SIG-M5 (cell line): ENCODE results near the gene AGO1.
A peak's percentile ranks its signal among the peaks of the same experiment; 100 is the strongest.

ENCODE experiments used
- DNase-seq: peaks from one replicate; lab custom pipeline; 2025; lab: John Stamatoyannopoulos, UW

AGO1 gene

DNA sequence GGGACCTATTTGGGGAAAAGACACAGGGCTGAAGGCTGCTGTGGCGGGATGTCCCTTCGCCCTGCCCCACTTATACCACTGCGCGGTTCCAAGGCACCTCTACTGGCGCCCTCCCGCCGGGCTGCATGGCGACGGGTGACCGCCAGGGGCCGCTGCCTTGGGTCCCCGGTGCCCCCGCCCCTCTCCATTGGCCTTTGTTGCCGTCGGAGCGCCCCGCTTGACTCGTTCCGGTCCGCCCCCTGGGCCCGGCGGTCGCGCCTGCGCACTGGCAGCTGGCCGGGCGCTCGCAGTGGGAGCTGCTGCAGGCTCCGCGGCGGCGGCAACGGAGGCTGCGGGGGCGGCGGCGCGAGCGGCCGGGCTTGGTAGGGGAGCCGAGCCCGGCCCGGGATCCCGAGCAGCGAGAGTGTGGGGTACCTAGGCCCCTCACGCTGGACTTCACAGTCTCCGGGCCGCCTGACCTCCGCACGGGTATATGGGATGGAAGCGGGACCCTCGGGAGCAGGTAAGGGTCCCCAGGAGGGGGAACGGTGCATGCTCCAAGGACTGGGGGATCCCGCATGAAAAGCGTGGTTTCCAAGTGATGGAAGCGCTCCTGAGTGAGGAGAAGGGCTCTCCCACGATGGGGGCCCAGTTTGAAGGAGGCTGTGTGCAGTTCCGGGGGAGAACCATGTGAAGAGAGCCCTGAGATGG is at the start of gene AGO1:
Gene AGO1, plus strand, starts transcription at position 265 of the 690 bp plus-strand sequence. Its CDS starts 213 bp downstream, at position 478.
- DNase-seq = peak; percentile 38

DNA sequence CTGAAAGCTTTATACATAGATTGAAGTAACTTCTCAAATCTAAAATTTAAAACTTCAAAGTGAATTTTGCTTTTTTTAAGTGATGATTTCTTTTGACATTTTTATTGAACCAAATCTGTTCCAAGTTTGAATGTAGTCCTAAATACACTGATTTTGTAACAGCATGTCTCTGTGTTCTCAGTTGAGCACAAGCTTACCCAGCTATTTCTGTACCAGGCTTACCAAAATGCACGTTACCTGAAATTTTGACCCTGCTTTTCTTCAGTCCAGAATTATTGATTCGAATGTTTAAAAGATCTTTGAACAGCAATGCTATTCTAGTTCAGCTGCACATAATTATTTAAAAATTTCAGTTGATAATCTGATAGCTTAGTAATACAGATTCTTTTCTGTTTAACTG is 49.6 kb upstream of the AGO1 start:
- DNase-seq = no peak

- DNase-seq = no peak
Measured at GRCh38 chr1:35834218-35834617, 48.8 kb upstream of the AGO1 start.

GRCh38 chr1:35835398-35835797 is 47.6 kb upstream of the AGO1 start:
- no peak for DNase-seq

GRCh38 chr1:35836734-35837133 is 46.3 kb upstream of the AGO1 start:
- no peak for DNase-seq

GRCh38 chr1:35838693-35839245 is 44.2 kb upstream of the AGO1 start:
- DNase-seq = no peak

DNA sequence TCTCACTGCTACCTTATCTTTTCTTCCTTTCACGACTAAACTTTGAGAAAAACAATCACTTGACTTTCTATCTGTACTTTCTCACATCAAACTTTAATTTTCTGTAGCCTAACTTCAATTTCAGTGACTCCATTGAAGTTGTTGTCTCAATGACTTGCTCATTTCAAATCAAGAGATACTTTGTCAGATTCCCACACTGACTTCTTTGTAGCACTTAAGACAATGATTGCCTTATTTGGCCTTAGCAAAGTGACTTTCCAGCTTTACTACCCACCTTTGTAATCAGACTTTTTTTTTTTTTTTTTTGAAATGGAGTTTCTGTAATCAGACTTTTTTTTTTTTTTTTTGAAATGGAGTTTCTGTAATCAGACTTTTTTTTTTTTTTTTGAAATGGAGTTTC is 38.2 kb upstream of the AGO1 start:
- no peak for DNase-seq

- no peak for DNase-seq
Measured at GRCh38 chr1:35845766-35846165, 37.2 kb upstream of the AGO1 start.

DNA sequence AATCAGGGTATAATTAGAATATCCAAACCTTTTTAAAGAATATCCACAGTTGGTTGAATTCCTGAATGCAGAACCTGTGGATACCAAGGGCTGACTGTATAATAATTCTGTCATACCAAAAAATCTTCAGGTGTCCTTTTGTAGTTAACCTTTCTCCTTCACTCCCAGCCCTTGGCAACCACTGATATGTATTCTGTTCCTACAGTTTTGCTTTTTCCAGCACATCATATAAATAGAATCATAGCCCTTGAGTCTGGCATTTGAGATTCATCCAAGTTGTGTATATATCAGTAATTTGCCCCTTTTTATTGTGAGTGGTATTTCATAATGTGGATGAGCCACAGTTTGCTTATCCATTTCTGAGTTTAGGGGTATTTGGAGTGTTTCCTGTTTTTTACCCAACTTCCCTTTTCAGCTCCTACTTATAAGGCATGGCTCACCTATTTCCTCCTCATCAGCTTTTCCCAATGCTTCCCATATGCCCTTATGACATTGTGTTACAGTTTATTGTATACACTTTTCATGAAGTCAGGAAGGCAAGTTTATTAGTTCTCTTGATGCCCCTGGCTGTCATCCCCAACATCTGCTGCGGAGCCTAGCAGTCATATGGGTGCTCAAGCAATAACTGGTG is 35.0 kb upstream of the AGO1 start:
- DNase-seq = no peak

DNA sequence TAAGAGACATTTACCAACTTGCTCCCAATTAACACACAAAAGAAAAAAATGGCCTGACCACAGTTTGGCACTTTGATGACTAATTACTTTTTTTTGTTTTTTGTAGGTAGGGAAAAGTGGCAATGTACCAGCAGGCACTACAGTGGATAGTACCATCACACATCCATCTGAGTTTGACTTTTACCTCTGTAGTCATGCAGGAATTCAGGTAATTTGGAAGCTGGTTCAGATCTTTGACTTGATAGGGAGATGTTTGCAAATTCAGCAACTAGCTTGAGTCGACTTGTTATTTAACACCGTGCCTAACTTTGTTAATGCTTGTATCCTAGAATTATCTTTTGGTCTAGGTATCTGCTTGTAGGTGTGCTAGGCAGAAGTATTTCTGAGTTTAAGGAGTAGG is 33.0 kb upstream of the AGO1 start:
- no peak for DNase-seq

DNA sequence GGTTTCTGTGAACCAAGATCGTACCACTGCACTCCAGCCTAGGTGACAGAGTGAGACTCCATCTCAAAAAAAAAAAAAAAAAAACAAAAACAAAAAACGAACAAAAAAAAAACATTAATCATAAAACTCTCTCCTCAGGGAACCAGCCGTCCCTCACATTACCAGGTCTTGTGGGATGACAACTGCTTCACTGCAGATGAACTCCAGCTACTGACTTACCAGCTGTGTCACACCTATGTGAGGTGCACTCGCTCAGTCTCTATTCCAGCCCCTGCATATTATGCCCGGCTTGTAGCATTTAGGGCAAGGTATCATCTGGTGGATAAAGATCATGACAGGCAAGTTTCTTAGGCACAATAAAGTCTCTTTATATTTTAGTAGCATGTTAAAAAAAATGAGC is 32.3 kb upstream of the AGO1 start:
- DNase-seq = no peak

- no peak for DNase-seq
Measured at GRCh38 chr1:35851132-35851869, 31.7 kb upstream of the AGO1 start.

GRCh38 chr1:35852241-35852640 is 30.8 kb upstream of the AGO1 start:
- no peak for DNase-seq

- DNase-seq = no peak
Measured at GRCh38 chr1:35854989-35855700, 27.9 kb upstream of the AGO1 start.

GRCh38 chr1:35856964-35857363 is 26.0 kb upstream of the AGO1 start:
- no peak for DNase-seq

GRCh38 chr1:35857830-35858229 is 25.2 kb upstream of the AGO1 start:
- DNase-seq = no peak

GRCh38 chr1:35860696-35861095 is 22.3 kb upstream of the AGO1 start:
- DNase-seq = peak; percentile 53

GRCh38 chr1:35863136-35863535 is 19.9 kb upstream of the AGO1 start:
- no peak for DNase-seq

DNA sequence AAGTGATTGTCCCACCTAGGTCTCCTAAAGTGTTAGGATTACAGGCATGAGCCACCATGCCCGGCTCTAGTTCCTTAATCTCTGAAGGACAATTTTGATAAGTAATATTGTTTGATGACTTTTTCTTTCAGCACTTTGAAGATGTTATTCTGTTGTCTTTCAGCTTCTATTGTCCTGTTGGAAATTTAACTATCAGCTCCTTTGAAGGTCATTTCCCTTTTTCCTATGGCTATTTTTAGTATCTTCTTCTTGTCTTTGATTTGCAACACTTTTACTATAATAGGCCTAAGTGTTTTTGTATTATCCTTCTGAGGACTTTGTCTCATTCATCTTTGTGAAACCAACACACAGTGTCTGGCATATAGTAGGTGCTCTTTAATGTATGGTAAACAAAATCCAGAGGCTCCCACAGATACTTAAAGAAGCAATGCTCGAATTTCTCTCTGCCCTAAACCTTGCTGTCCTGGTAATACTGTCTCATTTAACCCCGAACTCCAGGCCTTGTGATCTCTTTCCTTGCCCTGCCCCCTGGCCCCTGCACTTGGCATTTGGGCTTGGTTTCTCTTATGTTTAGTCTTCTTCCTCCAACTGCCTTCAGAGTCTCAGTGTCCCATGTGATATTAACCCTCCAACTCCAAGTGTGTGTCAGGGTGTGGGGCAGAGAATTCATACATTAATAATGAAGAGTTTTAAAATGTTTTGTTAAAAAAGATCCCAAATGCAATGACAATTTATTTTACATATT is 19.0 kb upstream of the AGO1 start:
- no peak for DNase-seq

GRCh38 chr1:35864813-35865212 is 18.2 kb upstream of the AGO1 start:
- DNase-seq = no peak

DNA sequence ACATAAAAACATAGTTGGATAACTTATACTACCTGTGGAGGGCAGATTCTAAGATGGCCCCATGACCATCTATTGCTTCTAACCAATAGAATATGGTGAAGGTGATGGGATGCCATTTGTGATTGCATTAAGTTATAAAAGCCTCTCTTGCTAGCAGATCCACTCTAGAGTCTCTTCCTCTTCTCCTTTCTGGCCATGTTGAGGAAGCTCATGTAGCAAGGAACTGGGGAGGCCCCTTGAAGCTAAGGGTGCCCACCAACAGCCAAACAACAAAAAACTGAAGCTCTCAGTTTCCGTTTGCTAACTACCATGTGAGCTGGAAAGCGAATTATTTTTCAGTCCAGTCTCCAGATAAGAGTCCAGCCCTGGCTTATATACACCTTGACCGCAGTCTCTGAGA is 16.0 kb upstream of the AGO1 start:
- DNase-seq = no peak
